Mesodermal cell (in vitro differentiated cells): Measurements from ENCODE around the gene SIPA1L2.

Source experiments
- H3K27ac ChIP-seq: 2 replicates; pipeline ENCODE4 v1.7.0; 2013; ENCODE audit warnings: mild to moderate bottlenecking, low read depth, low read length, moderate library complexity; ENCODE audit not compliant: severe bottlenecking
- H3K36me3 ChIP-seq: 2 replicates; pipeline ENCODE4 v1.7.1; 2013; ENCODE audit warnings: mild to moderate bottlenecking, low read length, moderate library complexity; ENCODE audit not compliant: control insufficient read depth, insufficient read depth
- H3K4me1 ChIP-seq: one replicate; pipeline ENCODE4 v1.7.1; 2013; ENCODE audit warnings: mild to moderate bottlenecking, low read length; ENCODE audit not compliant: insufficient read depth, control insufficient read depth, poor library complexity, severe bottlenecking
- H3K4me3 ChIP-seq: 2 replicates; pipeline ENCODE4 v1.7.0; 2013; ENCODE audit warnings: low read length, control low read depth, mild to moderate bottlenecking; ENCODE audit not compliant: insufficient read depth, poor library complexity, severe bottlenecking; ENCODE audit errors: extremely low read depth
- H3K9me3 ChIP-seq: 2 replicates; pipeline ENCODE4 v1.7.1; 2013; ENCODE audit warnings: mild to moderate bottlenecking, low read length, moderate library complexity; ENCODE audit not compliant: control insufficient read depth
- WGBS, 2 experiments: methylation state at CpG; one replicate each; pipeline ENCODE4 v1.1.5; 2013; ENCODE audit warnings: missing lambda C conversion rate in 2 of 2; ENCODE audit not compliant: insufficient coverage in 2 of 2; 5-methylcytosine and 5-hydroxymethylcytosine counted together

Gene SIPA1L2

GRCh38 chr1:232599178-232600041 is 30.5 kb downstream of the SIPA1L2 start:
- Histone ChIP-seq H3K4me3 (no peak overlapping the region), H3K4me1 (peaks cover 47% of the 10 kb centered on the region), H3K9me3 (no peaks in the 10 kb centered on the region), H3K36me3 (peaks cover 22% of the 10 kb centered on the region), H3K27ac (peak overlapping the region; percentile 39)
- 97 to 99% methylated on average over 10 to 11 of the region's 11 CpGs for WGBS, 2 experiments

- Histone ChIP-seq H3K27ac (no peak overlapping the region), H3K36me3 (peaks cover 17% of the 10 kb centered on the region), H3K4me3 (no peak overlapping the region), H3K9me3 (no peaks in the 10 kb centered on the region), H3K4me1 (peaks cover 53% of the 10 kb centered on the region)
- WGBS, 2 experiments, result 91 to 100% methylated on average over 3 to 4 of the region's 4 CpGs
Measured at GRCh38 chr1:232598837-232599177, 31.1 kb downstream of the SIPA1L2 start.

GRCh38 chr1:232598133-232598532 is 31.8 kb downstream of the SIPA1L2 start:
- 95% methylated on average over 2 to 3 of the region's 3 CpGs for WGBS, 2 experiments
- no peaks in the 10 kb centered on the region for H3K9me3 ChIP-seq
- no peak overlapping the region for H3K4me3 ChIP-seq
- no peak overlapping the region for H3K27ac ChIP-seq
- H3K36me3 ChIP-seq, result peaks cover 11% of the 10 kb centered on the region
- H3K4me1 ChIP-seq, result peaks cover 59% of the 10 kb centered on the region

GRCh38 chr1:232597721-232598120 is 32.2 kb downstream of the SIPA1L2 start:
- Histone ChIP-seq H3K4me1 (peaks cover 62% of the 10 kb centered on the region), H3K36me3 (peaks cover 9% of the 10 kb centered on the region), H3K4me3 (no peak overlapping the region), H3K9me3 (no peaks in the 10 kb centered on the region), H3K27ac (no peak overlapping the region)
- 95% methylated on average over 2 of the region's 2 CpGs; no CpG with 5 or more reads in 1 of the 2 experiments for WGBS, 2 experiments

- H3K4me3 ChIP-seq, result no peak overlapping the region
- no peaks in the 10 kb centered on the region for H3K9me3 ChIP-seq
- peaks cover 65% of the 10 kb centered on the region for H3K4me1 ChIP-seq
- no peak overlapping the region for H3K27ac ChIP-seq
- WGBS, 2 experiments, result 18 to 51% methylated on average over 2 to 6 of the region's 8 CpGs
- H3K36me3 ChIP-seq, result peaks cover under 1% of the 10 kb centered on the region
Measured at GRCh38 chr1:232596666-232597303, 33.1 kb downstream of the SIPA1L2 start.

- Histone ChIP-seq H3K4me1 (peaks cover 72% of the 10 kb centered on the region), H3K9me3 (no peaks in the 10 kb centered on the region), H3K27ac (peak overlapping the region; percentile 48), H3K36me3 (no peaks in the 10 kb centered on the region), H3K4me3 (no peak overlapping the region)
- 75 to 81% methylated on average over 5 to 6 of the region's 12 CpGs for WGBS, 2 experiments
Measured at GRCh38 chr1:232594768-232595698, 34.9 kb downstream of the SIPA1L2 start.

GRCh38 chr1:232593717-232594502 is 36.0 kb downstream of the SIPA1L2 start:
- Histone ChIP-seq H3K4me1 (peaks cover 74% of the 10 kb centered on the region), H3K4me3 (no peak overlapping the region), H3K27ac (peak overlapping the region; percentile 3), H3K36me3 (no peaks in the 10 kb centered on the region), H3K9me3 (no peaks in the 10 kb centered on the region)
- WGBS, 2 experiments, result 68 to 77% methylated on average over 6 to 11 of the region's 14 CpGs

- peak overlapping the region; percentile 89 for H3K27ac ChIP-seq
- WGBS, 2 experiments, result 90 to 96% methylated on average over 2 to 3 of the region's 3 CpGs
- H3K4me1 ChIP-seq, result peaks cover 68% of the 10 kb centered on the region
Measured at GRCh38 chr1:232591344-232591743, 38.6 kb downstream of the SIPA1L2 start.

GRCh38 chr1:232590744-232591082 is 39.2 kb downstream of the SIPA1L2 start:
- Histone ChIP-seq H3K9me3 (no peaks in the 10 kb centered on the region), H3K36me3 (peaks cover 6% of the 10 kb centered on the region), H3K4me3 (no peak overlapping the region), H3K4me1 (peaks cover 62% of the 10 kb centered on the region), H3K27ac (peak overlapping the region; percentile 89)
- WGBS, 2 experiments, result 91 to 100% methylated on average over 4 of the region's 5 CpGs

More at GRCh38 chr1:232591344-232591743, 38.6 kb downstream of the SIPA1L2 start:
- peaks cover 6% of the 10 kb centered on the region for H3K36me3 ChIP-seq
- no peak overlapping the region for H3K4me3 ChIP-seq
- H3K9me3 ChIP-seq, result no peaks in the 10 kb centered on the region
